ENCODE results near the gene PRRC1. TPM values are rescaled to one million over a fixed set of nuclear protein-coding genes. Genes with fewer than 3 reads are reported as not detected.

Gene PRRC1
- total RNA-seq, 4 donors from 2014 or later, result 31.5 to 72.2 (median 44.7) TPM

GRCh38 chr5:127572930-127573329 lies 55.5 kb downstream of the PRRC1 start:
- no peak for TF ChIP-seq POLR2A (IDR thresholded peaks at IDR 0.05)
- TF ChIP-seq, protein P1, sequence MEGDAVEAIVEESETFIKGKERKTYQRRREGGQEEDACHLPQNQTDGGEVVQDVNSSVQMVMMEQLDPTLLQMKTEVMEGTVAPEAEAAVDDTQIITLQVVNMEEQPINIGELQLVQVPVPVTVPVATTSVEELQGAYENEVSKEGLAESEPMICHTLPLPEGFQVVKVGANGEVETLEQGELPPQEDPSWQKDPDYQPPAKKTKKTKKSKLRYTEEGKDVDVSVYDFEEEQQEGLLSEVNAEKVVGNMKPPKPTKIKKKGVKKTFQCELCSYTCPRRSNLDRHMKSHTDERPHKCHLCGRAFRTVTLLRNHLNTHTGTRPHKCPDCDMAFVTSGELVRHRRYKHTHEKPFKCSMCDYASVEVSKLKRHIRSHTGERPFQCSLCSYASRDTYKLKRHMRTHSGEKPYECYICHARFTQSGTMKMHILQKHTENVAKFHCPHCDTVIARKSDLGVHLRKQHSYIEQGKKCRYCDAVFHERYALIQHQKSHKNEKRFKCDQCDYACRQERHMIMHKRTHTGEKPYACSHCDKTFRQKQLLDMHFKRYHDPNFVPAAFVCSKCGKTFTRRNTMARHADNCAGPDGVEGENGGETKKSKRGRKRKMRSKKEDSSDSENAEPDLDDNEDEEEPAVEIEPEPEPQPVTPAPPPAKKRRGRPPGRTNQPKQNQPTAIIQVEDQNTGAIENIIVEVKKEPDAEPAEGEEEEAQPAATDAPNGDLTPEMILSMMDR (IDR thresholded peaks at IDR 0.05), result no peak
- no peak for TF ChIP-seq EP300 (IDR thresholded peaks at IDR 0.05)
- no peaks in the 10 kb centered on the region for H3K27me3 ChIP-seq
- no peaks in the 10 kb centered on the region for H3K4me1 ChIP-seq
- H3K27ac ChIP-seq, result no peak overlapping the region
- peaks cover 0 to 23% (median 4%) of the 10 kb centered on the region in 4 donors for H3K9me3 ChIP-seq
- H3K36me3 ChIP-seq, result no peaks in the 10 kb centered on the region
- WGBS, 2 donors, result 91 to 95% methylated on average over 2 of the region's 2 CpGs
- DNase-seq (ENCODE audit: low spot score in 2 of 2), result no peak
- H3K4me3 ChIP-seq, result no peak overlapping the region

- Histone ChIP-seq H3K27ac (no peak overlapping the region), H3K4me3 (no peak overlapping the region), H3K27me3 (no peaks in the 10 kb centered on the region), H3K9me3 (peaks cover 0 to 23% (median 4%) of the 10 kb centered on the region in 4 donors), H3K36me3 (no peaks in the 10 kb centered on the region), H3K4me1 (no peaks in the 10 kb centered on the region)
- 87 to 89% methylated on average over 5 of the region's 5 CpGs for WGBS, 2 donors
- no peak for DNase-seq (ENCODE audit: low spot score in 2 of 2)
- TF ChIP-seq POLR2A (IDR thresholded peaks at IDR 0.05) (no peak), EP300 (IDR thresholded peaks at IDR 0.05) (no peak)
- TF ChIP-seq, protein P1 (IDR thresholded peaks at IDR 0.05), result no peak
Measured at GRCh38 chr5:127574852-127575679, 57.6 kb downstream of the PRRC1 start.

DNA sequence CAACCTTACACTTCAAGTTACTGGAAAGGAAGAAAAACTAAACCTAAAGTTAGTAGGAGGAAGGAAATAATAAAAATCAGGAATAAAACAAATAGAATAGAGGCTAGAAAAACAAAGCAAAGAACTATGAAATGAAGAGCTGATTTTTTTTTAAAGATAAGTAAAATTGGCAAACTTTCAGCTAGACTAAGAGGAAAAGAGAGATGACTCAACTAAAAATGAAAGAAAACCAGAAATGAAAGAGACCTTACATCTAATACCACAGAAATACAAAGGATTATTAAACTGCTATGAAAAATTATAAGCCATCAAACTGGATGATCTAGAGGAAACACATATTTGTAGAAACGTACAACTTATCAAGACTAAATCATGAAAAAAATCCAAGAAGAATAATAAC lies 60.0 kb downstream of the PRRC1 start:
- DNase-seq (ENCODE audit: low spot score in 2 of 2), result no peak
- Histone ChIP-seq H3K27ac (no peak overlapping the region), H3K9me3 (peaks cover 0 to 23% (median 4%) of the 10 kb centered on the region in 4 donors), H3K4me1 (no peaks in the 10 kb centered on the region), H3K36me3 (no peaks in the 10 kb centered on the region), H3K27me3 (no peaks in the 10 kb centered on the region), H3K4me3 (no peak overlapping the region)
- TF ChIP-seq POLR2A (IDR thresholded peaks at IDR 0.05) (no peak), EP300 (IDR thresholded peaks at IDR 0.05) (no peak)
- WGBS, 2 donors, result 37 to 40% methylated on average over 1 of the region's 1 CpG

DNA sequence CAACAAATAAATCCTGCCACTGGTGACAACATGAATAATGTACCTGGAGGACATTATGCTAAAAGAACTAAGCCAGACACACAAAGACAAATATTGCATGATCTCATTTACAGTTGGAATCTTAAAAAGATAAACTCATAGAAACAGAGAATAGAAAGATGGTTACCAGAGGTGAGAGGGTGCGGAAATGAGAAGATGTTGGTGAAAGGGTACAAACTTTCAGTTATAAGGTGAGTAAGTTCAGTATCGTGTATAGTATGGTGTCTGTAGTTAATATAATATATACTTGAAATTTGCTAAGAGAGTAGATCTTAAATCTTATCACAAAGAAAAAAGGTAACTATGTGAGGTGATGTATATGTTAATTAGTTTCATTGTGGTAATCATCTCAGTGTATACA lies 63.3 kb downstream of the PRRC1 start:
- 95 to 98% methylated on average over 2 of the region's 2 CpGs for WGBS, 2 donors
- H3K27me3 ChIP-seq, result no peaks in the 10 kb centered on the region
- no peak for TF ChIP-seq POLR2A (IDR thresholded peaks at IDR 0.05)
- no peaks in the 10 kb centered on the region for H3K36me3 ChIP-seq
- no peak for DNase-seq (ENCODE audit: low spot score in 2 of 2)
- peaks cover 0 to 4% (median 0%) of the 10 kb centered on the region in 4 donors for H3K9me3 ChIP-seq
- H3K4me3 ChIP-seq, result no peak overlapping the region
- no peaks in the 10 kb centered on the region for H3K4me1 ChIP-seq
- H3K27ac ChIP-seq, result no peak overlapping the region

- Histone ChIP-seq H3K36me3 (no peaks in the 10 kb centered on the region), H3K27ac (no peak overlapping the region), H3K27me3 (no peaks in the 10 kb centered on the region), H3K4me1 (no peaks in the 10 kb centered on the region), H3K4me3 (no peak overlapping the region), H3K9me3 (no peaks in the 10 kb centered on the region)
- 95 to 99% methylated on average over 2 of the region's 2 CpGs for WGBS, 2 donors
- TF ChIP-seq, protein P1 (IDR thresholded peaks at IDR 0.05), result no peak
- no peak for TF ChIP-seq EP300 (IDR thresholded peaks at IDR 0.05)
- TF ChIP-seq POLR2A (IDR thresholded peaks at IDR 0.05), result no peak
- DNase-seq (ENCODE audit: low spot score in 2 of 2), result no peak
Measured at GRCh38 chr5:127581450-127581849, 64.0 kb downstream of the PRRC1 start.

- no peak for DNase-seq (ENCODE audit: low spot score in 2 of 2)
- Histone ChIP-seq H3K27me3 (no peaks in the 10 kb centered on the region), H3K27ac (no peak overlapping the region), H3K4me1 (no peaks in the 10 kb centered on the region), H3K9me3 (no peaks in the 10 kb centered on the region), H3K36me3 (no peaks in the 10 kb centered on the region), H3K4me3 (no peak overlapping the region)
- WGBS, 2 donors, result 82 to 84% methylated on average over 3 of the region's 3 CpGs
- no peak for TF ChIP-seq EP300 (IDR thresholded peaks at IDR 0.05)
- TF ChIP-seq POLR2A (IDR thresholded peaks at IDR 0.05), result no peak
- TF ChIP-seq, protein P1 (IDR thresholded peaks at IDR 0.05), result no peak
Measured at GRCh38 chr5:127582773-127583370, 65.4 kb downstream of the PRRC1 start.

All from tibial nerve (tissue), 4 donors.